ENCODE data around the gene HDAC5.

The HDAC5 gene

GRCh38 chr17:44091200-44091997 lies 32.0 kb downstream of the HDAC5 start:
- DNase-seq (ENCODE audit: low read depth in 2 of 2, low spot score in 1 of 2), result no peak

- no peak for DNase-seq (ENCODE audit: low read depth in 2 of 2, low spot score in 1 of 2)
These were observed 35.2 kb downstream of the HDAC5 start for GRCh38 chr17:44088254-44088653.

GRCh38 chr17:44087319-44087718 lies 36.1 kb downstream of the HDAC5 start:
- no peak for DNase-seq (ENCODE audit: low read depth in 2 of 2, low spot score in 1 of 2)

- DNase-seq (ENCODE audit: low read depth in 2 of 2, low spot score in 1 of 2), result peak in 1 of 2 donors; percentile 55
These were observed 36.8 kb downstream of the HDAC5 start for GRCh38 chr17:44086364-44087311.

GRCh38 chr17:44085908-44086307 lies 37.5 kb downstream of the HDAC5 start:
- DNase-seq (ENCODE audit: low read depth in 2 of 2, low spot score in 1 of 2), result no peak

- no peak for DNase-seq (ENCODE audit: low read depth in 2 of 2, low spot score in 1 of 2)
These were observed 38.5 kb downstream of the HDAC5 start for GRCh38 chr17:44084921-44085320.

- DNase-seq (ENCODE audit: low read depth in 2 of 2, low spot score in 1 of 2), result no peak
These were observed 39.3 kb downstream of the HDAC5 start for GRCh38 chr17:44084131-44084538.

- no peak for DNase-seq (ENCODE audit: low read depth in 2 of 2, low spot score in 1 of 2)
These were observed 40.1 kb downstream of the HDAC5 start for GRCh38 chr17:44083250-44083849.

- no peak for DNase-seq (ENCODE audit: low read depth in 2 of 2, low spot score in 1 of 2)
These were observed 41.0 kb downstream of the HDAC5 start for GRCh38 chr17:44082256-44082927.

GRCh38 chr17:44081681-44082080 lies 41.8 kb downstream of the HDAC5 start:
- DNase-seq (ENCODE audit: low read depth in 2 of 2, low spot score in 1 of 2), result no peak

- no peak for DNase-seq (ENCODE audit: low read depth in 2 of 2, low spot score in 1 of 2)
These were observed 43.3 kb downstream of the HDAC5 start for GRCh38 chr17:44079877-44080821.

- DNase-seq (ENCODE audit: low read depth in 2 of 2, low spot score in 1 of 2), result no peak
These were observed 45.0 kb downstream of the HDAC5 start for GRCh38 chr17:44078412-44078811.

GRCh38 chr17:44077595-44077909 lies 45.9 kb downstream of the HDAC5 start:
- no peak for DNase-seq (ENCODE audit: low read depth in 2 of 2, low spot score in 1 of 2)

GRCh38 chr17:44076716-44077594 lies 46.5 kb downstream of the HDAC5 start:
- no peak for DNase-seq (ENCODE audit: low read depth in 2 of 2, low spot score in 1 of 2)

- no peak for DNase-seq (ENCODE audit: low read depth in 2 of 2, low spot score in 1 of 2)
These were observed 47.7 kb downstream of the HDAC5 start for GRCh38 chr17:44075598-44076293.

- DNase-seq (ENCODE audit: low read depth in 2 of 2, low spot score in 1 of 2), result no peak
These were observed 48.5 kb downstream of the HDAC5 start for GRCh38 chr17:44074911-44075285.

- DNase-seq (ENCODE audit: low read depth in 2 of 2, low spot score in 1 of 2), result no peak
These were observed 49.1 kb downstream of the HDAC5 start for GRCh38 chr17:44074231-44074910.

- no peak for DNase-seq (ENCODE audit: low read depth in 2 of 2, low spot score in 1 of 2)
These were observed 51.7 kb downstream of the HDAC5 start for GRCh38 chr17:44071772-44072171.

Data from stimulated activated CD8-positive, alpha-beta memory T cell treated with anti-CD3 and anti-CD28 coated beads, Interleukin-4, amount 100 ng/mL, for 4 hours (primary cell).